HEK293 (cell line): ENCODE data around the gene ISG15.

ENCODE experiments used
- AEBP2 ChIP-seq: fragments of 450-650 bp; formaldehyde crosslinking; IDR thresholded peaks from 2 replicates; pipeline ENCODE4 v1.5.1; 2016; ENCODE audit warnings: missing biosample characterization, missing genetic modification characterization, borderline replicate concordance
- GLIS1 ChIP-seq: fragments of 450-650 bp; formaldehyde crosslinking; IDR thresholded peaks from 2 replicates; pipeline ENCODE4 v1.5.1; 2016; ENCODE audit warnings: missing biosample characterization, missing genetic modification characterization
- HOXC10 ChIP-seq: sonication (generic); formaldehyde crosslinking; IDR thresholded peaks from 2 replicates; pipeline ENCODE4 v1.8.1; 2023; ENCODE audit warnings: mild to moderate bottlenecking, missing genetic modification reagents
- MZF1 ChIP-seq: fragments of 450-650 bp; formaldehyde crosslinking; IDR thresholded peaks from 2 replicates; pipeline ENCODE4 v1.5.1; 2017; ENCODE audit warnings: missing biosample characterization, missing genetic modification characterization, borderline replicate concordance
- OSR2 ChIP-seq: fragments of 450-650 bp; formaldehyde crosslinking; IDR thresholded peaks from 2 replicates; pipeline ENCODE4 v1.5.1; 2016; ENCODE audit warnings: missing biosample characterization, missing genetic modification characterization
- PATZ1 ChIP-seq: fragments of 450-650 bp; formaldehyde crosslinking; IDR thresholded peaks from 2 replicates; pipeline ENCODE4 v1.5.1; 2016; ENCODE audit warnings: missing biosample characterization, missing genetic modification characterization
- SALL2 ChIP-seq: fragments of 450-650 bp; formaldehyde crosslinking; IDR thresholded peaks from 2 replicates; pipeline ENCODE4 v1.5.0; 2017; ENCODE audit warnings: missing biosample characterization, mild to moderate bottlenecking, missing genetic modification characterization, borderline replicate concordance
- ZBTB11 ChIP-seq: fragments of 450-650 bp; formaldehyde crosslinking; conservative IDR thresholded peaks from 2 replicates; pipeline ENCODE4 v1.5.1; 2016; ENCODE audit warnings: low read depth, missing biosample characterization, missing genetic modification characterization
- ZBTB20 ChIP-seq: fragments of 450-650 bp; formaldehyde crosslinking; IDR thresholded peaks from 2 replicates; pipeline ENCODE4 v1.5.1; 2016; ENCODE audit warnings: missing biosample characterization, missing genetic modification characterization
- ZIC2 ChIP-seq: fragments of 450-650 bp; formaldehyde crosslinking; IDR thresholded peaks from 2 replicates; pipeline ENCODE4 v1.5.1; 2016; ENCODE audit warnings: missing biosample characterization, missing genetic modification characterization
- ZNF24 ChIP-seq: fragments of 450-650 bp; formaldehyde crosslinking; IDR thresholded peaks from 2 replicates; pipeline ENCODE4 v1.5.1; 2016; ENCODE audit warnings: missing biosample characterization, missing genetic modification characterization
- ZNF248 ChIP-seq: fragments of 450-650 bp; formaldehyde crosslinking; IDR thresholded peaks from 2 replicates; pipeline ENCODE4 v1.5.1; 2017; ENCODE audit warnings: missing biosample characterization, missing genetic modification characterization
- ZNF324 ChIP-seq: fragments of 450-650 bp; formaldehyde crosslinking; IDR thresholded peaks from 2 replicates; pipeline ENCODE4 v1.5.1; 2016; ENCODE audit warnings: missing biosample characterization, missing genetic modification characterization
- ZNF341 ChIP-seq: fragments of 450-650 bp; formaldehyde crosslinking; IDR thresholded peaks from 2 replicates; pipeline ENCODE4; 2016; ENCODE audit warnings: low read depth, missing biosample characterization, missing genetic modification characterization
- ZNF350 ChIP-seq: fragments of 450-650 bp; formaldehyde crosslinking; IDR thresholded peaks from 2 replicates; pipeline ENCODE4 v1.5.0; 2017; ENCODE audit warnings: missing biosample characterization, mild to moderate bottlenecking, missing genetic modification characterization
- ZNF416 ChIP-seq: fragments of 450-650 bp; formaldehyde crosslinking; IDR thresholded peaks from 2 replicates; pipeline ENCODE4 v1.5.1; 2016; ENCODE audit warnings: missing biosample characterization, missing genetic modification characterization
- ZNF449 ChIP-seq: fragments of 450-650 bp; formaldehyde crosslinking; IDR thresholded peaks from 2 replicates; pipeline ENCODE4 v1.5.1; 2017; ENCODE audit warnings: missing biosample characterization, mild to moderate bottlenecking, missing genetic modification characterization, moderate library complexity
- ZNF48 ChIP-seq: fragments of 450-650 bp; formaldehyde crosslinking; IDR thresholded peaks from 2 replicates; pipeline ENCODE4 v1.5.1; 2016; ENCODE audit warnings: missing biosample characterization, missing genetic modification characterization
- ZNF549 ChIP-seq: fragments of 450-650 bp; IDR thresholded peaks from 2 replicates; pipeline ENCODE4 v1.5.1; 2018; ENCODE audit warnings: missing biosample characterization, missing genetic modification characterization, mild to moderate bottlenecking, inconsistent platforms, moderate library complexity
- ZNF596 ChIP-seq: fragments of 450-650 bp; IDR thresholded peaks from 2 replicates; pipeline ENCODE4 v1.5.0; 2018; ENCODE audit warnings: missing biosample characterization, mild to moderate bottlenecking, missing genetic modification characterization, moderate library complexity
- ZNF600 ChIP-seq: fragments of 450-650 bp; formaldehyde crosslinking; IDR thresholded peaks from 2 replicates; pipeline ENCODE4 v1.5.1; 2016; ENCODE audit warnings: missing biosample characterization, missing genetic modification characterization
- ZNF629 ChIP-seq: fragments of 450-650 bp; formaldehyde crosslinking; IDR thresholded peaks from 2 replicates; pipeline ENCODE4 v1.5.1; 2017; ENCODE audit warnings: missing biosample characterization, missing genetic modification characterization
- ZNF660 ChIP-seq: fragments of 450-650 bp; IDR thresholded peaks from 2 replicates; pipeline ENCODE4 v1.5.1; 2018; ENCODE audit warnings: missing biosample characterization, mild to moderate bottlenecking, missing genetic modification characterization
- ZNF692 ChIP-seq: fragments of 450-650 bp; formaldehyde crosslinking; IDR thresholded peaks from 2 replicates; pipeline ENCODE4 v1.5.1; 2016; ENCODE audit warnings: missing biosample characterization, missing genetic modification characterization
- ZSCAN23 ChIP-seq: fragments of 450-650 bp; formaldehyde crosslinking; IDR thresholded peaks from 2 replicates; pipeline ENCODE4 v1.5.1; 2016; ENCODE audit warnings: missing biosample characterization, missing genetic modification characterization
- TF ChIP-seq, protein P1 (sequence below): fragments of 450-650 bp; formaldehyde crosslinking; IDR thresholded peaks from 2 replicates; pipeline ENCODE4 v1.5.1; 2016; ENCODE audit warnings: missing biosample characterization, missing genetic modification characterization, low read depth
- TF ChIP-seq, protein P2 (sequence below): fragments of 450-650 bp; formaldehyde crosslinking; IDR thresholded peaks from 2 replicates; pipeline ENCODE4 v1.5.1; 2016; ENCODE audit warnings: missing biosample characterization, missing genetic modification characterization

ISG15 gene

DNA sequence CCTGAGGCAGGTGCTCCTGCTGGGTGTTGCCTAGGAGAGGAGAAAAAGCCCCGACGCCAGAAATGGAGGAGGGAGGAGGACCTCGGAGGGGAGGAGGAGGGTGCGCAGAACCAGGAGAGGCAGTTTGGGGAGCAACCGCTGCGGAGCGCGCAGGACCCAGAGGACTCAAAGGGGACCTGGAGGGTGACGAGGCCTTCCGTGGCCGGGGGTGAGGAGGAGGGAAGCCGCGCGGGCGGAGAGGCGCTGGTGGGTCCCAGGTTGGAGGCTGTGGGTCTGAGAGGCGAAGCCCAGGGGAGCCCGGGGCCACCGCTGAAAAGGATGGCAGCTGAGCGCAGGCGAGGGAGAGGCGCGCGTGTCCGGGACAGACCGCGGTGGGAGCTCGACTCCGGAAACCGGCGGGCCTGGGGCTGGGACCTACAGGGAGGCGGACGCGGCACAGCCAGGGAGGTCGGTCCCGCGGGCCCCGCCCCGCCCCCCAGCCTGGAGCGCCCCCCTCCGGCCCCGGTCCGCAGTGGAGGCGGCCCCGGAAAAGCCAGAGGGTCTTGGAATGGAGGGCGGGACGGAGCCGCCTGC lies 45.7 kb downstream of the ISG15 start (continued):
- TF ChIP-seq ZSCAN23 (tag by site-specific recombination) (no peak), MZF1 (tag by site-specific recombination) (no peak), AEBP2 (tag by site-specific recombination) (no peak), ZNF660 (no peak), HOXC10 (CRISPR knock-in tag) (no peak), ZNF549 (tag by site-specific recombination) (no peak), OSR2 (no peak), ZNF600 (tag by site-specific recombination) (peak; percentile 60), PATZ1 (peak; percentile 61), ZNF629 (tag by site-specific recombination) (peak; percentile 40; the same call in 1 of the 2 replicates), ZIC2 (tag by site-specific recombination) (peak; percentile 33), ZNF596 (tag by site-specific recombination) (no peak), ZNF248 (tag by site-specific recombination) (no peak), ZNF341 (tag by site-specific recombination) (peak; percentile 80), ZNF324 (tag by site-specific recombination) (no peak), ZNF692 (tag by site-specific recombination) (peak; percentile 96), ZNF350 (tag by site-specific recombination) (no peak), GLIS1 (tag by site-specific recombination) (peak; percentile 63), ZNF24 (tag by site-specific recombination) (no peak), ZNF48 (tag by site-specific recombination) (no peak), ZBTB20 (tag by site-specific recombination) (no peak), ZNF449 (tag by site-specific recombination) (no peak), SALL2 (tag by site-specific recombination) (no peak), ZBTB11 (tag by site-specific recombination) (peak; percentile 26; the same call in 1 of the 2 replicates), ZNF416 (tag by site-specific recombination) (no peak)
- TF ChIP-seq, protein P1, sequence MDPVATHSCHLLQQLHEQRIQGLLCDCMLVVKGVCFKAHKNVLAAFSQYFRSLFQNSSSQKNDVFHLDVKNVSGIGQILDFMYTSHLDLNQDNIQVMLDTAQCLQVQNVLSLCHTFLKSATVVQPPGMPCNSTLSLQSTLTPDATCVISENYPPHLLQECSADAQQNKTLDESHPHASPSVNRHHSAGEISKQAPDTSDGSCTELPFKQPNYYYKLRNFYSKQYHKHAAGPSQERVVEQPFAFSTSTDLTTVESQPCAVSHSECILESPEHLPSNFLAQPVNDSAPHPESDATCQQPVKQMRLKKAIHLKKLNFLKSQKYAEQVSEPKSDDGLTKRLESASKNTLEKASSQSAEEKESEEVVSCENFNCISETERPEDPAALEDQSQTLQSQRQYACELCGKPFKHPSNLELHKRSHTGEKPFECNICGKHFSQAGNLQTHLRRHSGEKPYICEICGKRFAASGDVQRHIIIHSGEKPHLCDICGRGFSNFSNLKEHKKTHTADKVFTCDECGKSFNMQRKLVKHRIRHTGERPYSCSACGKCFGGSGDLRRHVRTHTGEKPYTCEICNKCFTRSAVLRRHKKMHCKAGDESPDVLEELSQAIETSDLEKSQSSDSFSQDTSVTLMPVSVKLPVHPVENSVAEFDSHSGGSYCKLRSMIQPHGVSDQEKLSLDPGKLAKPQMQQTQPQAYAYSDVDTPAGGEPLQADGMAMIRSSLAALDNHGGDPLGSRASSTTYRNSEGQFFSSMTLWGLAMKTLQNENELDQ (tag by site-specific recombination): no peak
- TF ChIP-seq, protein P2, sequence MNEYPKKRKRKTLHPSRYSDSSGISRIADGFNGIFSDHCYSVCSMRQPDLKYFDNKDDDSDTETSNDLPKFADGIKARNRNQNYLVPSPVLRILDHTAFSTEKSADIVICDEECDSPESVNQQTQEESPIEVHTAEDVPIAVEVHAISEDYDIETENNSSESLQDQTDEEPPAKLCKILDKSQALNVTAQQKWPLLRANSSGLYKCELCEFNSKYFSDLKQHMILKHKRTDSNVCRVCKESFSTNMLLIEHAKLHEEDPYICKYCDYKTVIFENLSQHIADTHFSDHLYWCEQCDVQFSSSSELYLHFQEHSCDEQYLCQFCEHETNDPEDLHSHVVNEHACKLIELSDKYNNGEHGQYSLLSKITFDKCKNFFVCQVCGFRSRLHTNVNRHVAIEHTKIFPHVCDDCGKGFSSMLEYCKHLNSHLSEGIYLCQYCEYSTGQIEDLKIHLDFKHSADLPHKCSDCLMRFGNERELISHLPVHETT (tag by site-specific recombination): no peak
